Bronchial epithelial cell (primary cell): ENCODE measurements around the gene SH3BP1. TPM values are rescaled to one million over a fixed set of nuclear protein-coding genes. Genes with fewer than 3 reads are reported as not detected.

Experiments
- DNase-seq: peaks from one replicate; pipeline ENCODE4 v3.0.0-alpha.2; 2010; ENCODE audit warnings: low read depth
- FAIRE-seq: peaks from 2 replicates; lab custom pipeline; 2011; peaks lifted over from hg19 to GRCh38; lab: Jason Lieb, UNC
- H3K27me3 ChIP-seq: 2 replicates; pipeline ENCODE4 v1.5.1; 2011; ENCODE audit warnings: low read length; ENCODE audit not compliant: control insufficient read depth, insufficient read depth
- H3K36me3 ChIP-seq: 2 replicates; pipeline ENCODE4 v1.5.1; 2011; ENCODE audit warnings: low read length; ENCODE audit not compliant: control insufficient read depth, insufficient read depth
- H3K4me3 ChIP-seq: 2 replicates; pipeline ENCODE4 v1.5.1; 2011; ENCODE audit warnings: mild to moderate bottlenecking, low read depth, low read length, control low read depth
- CTCF ChIP-seq: IDR thresholded peaks from 2 replicates; pipeline ENCODE4 v1.5.1; 2011; ENCODE audit warnings: mild to moderate bottlenecking, moderate library complexity, low read length, control low read depth, inconsistent platforms; ENCODE audit not compliant: insufficient read depth, severe bottlenecking
- total RNA-seq: library from RNA; depleted of rRNA; stranded (reverse); fragments of >200 nt; gene quantifications from 2 replicates; pipeline ENCODE4 v1.2.1, GENCODE V29; 2014

The SH3BP1 gene
- total RNA-seq, 1 donor from 2014 or later = 15.5 TPM

DNA sequence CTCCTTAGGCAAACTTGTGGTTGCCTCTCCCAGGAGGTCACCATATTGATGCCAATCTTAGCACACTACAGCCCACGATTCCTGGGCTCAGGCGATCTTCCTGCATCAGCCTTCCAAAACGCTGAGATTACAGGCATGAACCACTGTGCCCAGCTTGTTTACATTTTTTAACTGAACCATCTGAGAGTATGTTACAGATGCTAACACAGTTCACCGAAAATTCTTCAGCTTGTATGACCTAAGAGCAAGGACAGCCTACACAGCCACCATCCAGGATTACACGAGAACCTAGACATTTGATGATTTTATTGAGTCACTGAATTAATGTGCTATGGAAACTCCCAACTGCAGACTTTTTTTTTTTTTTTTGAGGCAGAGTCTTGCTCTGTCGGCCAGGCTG lies 30.1 kb downstream of the SH3BP1 start:
- H3K4me3 ChIP-seq = no peak overlapping the region

GRCh38 chr22:37672206-37672919 lies 32.9 kb downstream of the SH3BP1 start:
- no peak for DNase-seq
- no peaks in the 10 kb centered on the region for H3K27me3 ChIP-seq
- H3K36me3 ChIP-seq = no peaks in the 10 kb centered on the region
- no peak overlapping the region for H3K4me3 ChIP-seq
- no peak for TF ChIP-seq CTCF
- no peak for FAIRE-seq

More for the DNA sequence above, 30.1 kb downstream of the SH3BP1 start:
- H3K27me3 ChIP-seq = no peaks in the 10 kb centered on the region
- FAIRE-seq (no peak), DNase-seq (peak; percentile 4)
- no peak for TF ChIP-seq CTCF
- H3K36me3 ChIP-seq = peaks cover 2% of the 10 kb centered on the region

GRCh38 chr22:37672920-37673455 lies 33.5 kb downstream of the SH3BP1 start:
- FAIRE-seq (no peak), DNase-seq (no peak)
- TF ChIP-seq CTCF = no peak
- no peaks in the 10 kb centered on the region for H3K27me3 ChIP-seq
- H3K36me3 ChIP-seq = no peaks in the 10 kb centered on the region
- H3K4me3 ChIP-seq = no peak overlapping the region

- no peaks in the 10 kb centered on the region for H3K27me3 ChIP-seq
- FAIRE-seq (no peak), DNase-seq (no peak)
- no peak for TF ChIP-seq CTCF
- peaks cover 4% of the 10 kb centered on the region for H3K36me3 ChIP-seq
- no peak overlapping the region for H3K4me3 ChIP-seq
Observed at GRCh38 chr22:37674248-37674647, 34.8 kb downstream of the SH3BP1 start.

GRCh38 chr22:37674951-37675929 lies 35.8 kb downstream of the SH3BP1 start, which contains the start of gene LGALS1:
TSS of gene LGALS1 (plus strand) at chr22:37675636. CDS start at chr22:37675703, 67 bp downstream.
- FAIRE-seq (no peak), DNase-seq (peak; percentile 84)
- Histone ChIP-seq H3K36me3 (peaks cover 7% of the 10 kb centered on the region), H3K27me3 (no peaks in the 10 kb centered on the region), H3K4me3 (peak within 1 kb of the TSS; percentile 45)
- TF ChIP-seq CTCF = peak; percentile 10
